GM21515 (cell line): Measurements from ENCODE around the gene USHBP1.

Source experiments
- ATAC-seq: cut with Tn5 transposase; IDR thresholded peaks from one replicate; pipeline ENCODE4 v1.9.1; 2021; ENCODE audit not compliant: unreplicated experiment

USHBP1 gene

DNA sequence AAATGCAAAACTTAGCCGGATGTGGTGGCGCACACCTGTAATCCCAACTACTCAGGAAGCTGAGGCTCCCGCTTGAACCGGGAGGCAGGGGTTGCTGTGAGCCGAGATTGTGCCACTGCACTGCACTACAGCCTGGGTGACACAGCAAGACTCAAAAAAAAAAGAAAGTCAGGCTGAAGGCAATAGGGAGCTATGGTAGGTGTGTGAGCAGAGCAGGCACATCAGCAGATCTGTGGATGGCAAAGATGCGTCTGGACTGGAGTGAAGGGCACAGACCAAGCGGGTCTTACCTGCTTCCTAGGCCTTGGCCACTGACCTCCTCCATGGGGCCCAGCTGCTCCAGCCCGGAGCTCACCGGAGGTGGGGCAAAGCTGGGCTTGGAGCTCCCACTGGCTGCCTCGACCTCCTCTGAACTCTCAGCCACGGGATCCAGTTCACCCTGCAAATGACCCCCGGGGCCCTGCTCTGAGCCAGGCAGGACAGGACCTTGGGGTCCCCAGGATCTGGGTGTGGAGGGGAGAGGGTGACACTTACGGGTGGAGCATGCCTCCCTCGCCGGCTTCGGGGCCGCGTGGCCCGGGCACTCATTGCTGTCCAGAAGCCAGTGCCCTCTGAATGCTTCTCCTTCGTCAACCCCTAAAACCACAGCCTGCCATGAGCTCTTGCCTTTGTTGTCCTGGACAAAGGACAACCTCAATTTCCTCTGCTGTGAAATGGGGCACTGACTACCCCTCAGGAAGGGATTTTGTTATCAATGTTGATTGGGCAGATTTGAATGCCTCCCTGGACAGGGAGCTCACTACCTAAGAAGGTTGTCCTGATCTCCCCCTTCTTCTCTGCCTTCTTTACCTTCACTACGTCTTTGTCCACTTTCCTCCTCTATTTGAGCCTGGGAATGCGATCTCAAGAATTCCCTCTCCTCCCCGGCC is 569 bp downstream of the USHBP1 start:
- no peak for ATAC-seq

DNA sequence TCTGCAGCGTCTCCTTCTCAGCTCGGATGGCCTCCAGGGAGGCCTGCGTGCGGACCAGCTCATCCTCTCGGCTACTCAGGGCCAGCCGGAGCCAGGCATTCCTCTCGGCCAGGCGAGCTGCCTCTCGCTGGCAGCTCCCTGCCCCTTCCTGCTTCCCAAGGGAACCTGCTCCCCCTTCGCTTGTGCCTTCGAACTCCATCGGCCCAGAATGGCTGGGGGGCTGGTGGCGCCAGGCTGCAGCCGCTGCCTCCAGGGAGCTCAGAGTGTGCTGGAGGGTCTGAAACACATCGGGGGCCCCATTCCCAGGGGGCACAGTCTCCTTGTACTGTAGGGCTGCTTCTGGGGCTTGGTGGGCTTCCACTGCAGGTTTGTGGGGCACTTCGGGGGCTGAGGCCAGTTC is 2.0 kb downstream of the USHBP1 start:
- ATAC-seq: no peak

DNA sequence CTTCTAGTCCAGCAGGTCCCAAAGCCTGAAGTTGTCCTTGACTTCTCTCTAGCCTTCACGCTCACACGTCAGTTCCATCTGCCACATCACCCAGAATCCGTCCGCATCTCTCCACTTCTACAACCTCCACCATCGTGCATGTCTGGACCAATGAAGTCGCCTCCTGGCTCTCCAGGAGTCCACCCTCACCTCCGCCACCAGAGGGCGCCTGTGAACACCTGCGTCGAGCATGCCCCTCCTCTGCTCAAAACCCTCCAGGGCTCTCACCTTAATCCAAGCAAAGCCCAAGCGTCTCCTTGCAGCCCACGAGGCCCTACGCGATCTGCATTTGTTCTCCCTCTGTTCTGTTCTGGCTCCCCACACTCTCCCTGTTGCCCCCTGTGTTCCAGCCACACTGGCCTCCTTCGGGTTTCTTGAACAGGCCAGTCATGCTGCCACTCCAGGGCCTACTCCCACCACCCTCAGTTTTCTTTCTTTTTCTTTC is 3.7 kb downstream of the USHBP1 start:
- no peak for ATAC-seq

- ATAC-seq: no peak
Measured at GRCh38 chr19:17259934-17260333, 4.6 kb downstream of the USHBP1 start.

GRCh38 chr19:17259118-17259780 is 5.3 kb downstream of the USHBP1 start:
- ATAC-seq: no peak

GRCh38 chr19:17256130-17256529 is 8.4 kb downstream of the USHBP1 start:
- no peak for ATAC-seq

DNA sequence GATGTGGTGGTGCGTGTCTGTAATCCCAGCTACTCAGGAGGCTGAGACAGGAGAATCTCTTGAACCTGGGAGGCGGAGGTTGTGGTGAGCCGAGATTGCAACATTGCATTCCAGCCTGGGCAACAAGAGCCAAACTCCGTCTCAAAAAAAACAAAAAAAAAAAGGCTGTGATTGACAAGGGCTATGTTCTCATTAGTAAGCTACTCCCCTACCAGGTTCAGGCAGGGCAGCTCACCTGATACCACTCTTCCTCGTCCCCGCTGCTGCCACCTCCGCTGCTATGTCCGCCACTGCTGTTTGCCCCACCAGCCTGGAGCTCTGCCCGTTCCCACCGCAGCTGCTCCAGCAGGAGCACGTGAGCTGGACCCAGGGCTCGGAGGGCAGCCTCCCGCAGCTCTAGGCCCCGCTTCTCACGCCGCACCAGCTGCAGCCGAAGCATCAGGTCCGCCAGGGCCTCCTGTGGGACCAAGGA is 9.4 kb downstream of the USHBP1 start:
- no peak for ATAC-seq

- no peak for ATAC-seq
Measured at GRCh38 chr19:17254636-17255035, 9.9 kb downstream of the USHBP1 start.

- ATAC-seq: no peak
Measured at GRCh38 chr19:17249887-17250548, 14.5 kb downstream of the USHBP1 start.

- ATAC-seq: no peak
Measured at GRCh38 chr19:17248011-17248776, 16.4 kb downstream of the USHBP1 start.

GRCh38 chr19:17246681-17247425 is 17.7 kb downstream of the USHBP1 start:
- ATAC-seq: no peak

DNA sequence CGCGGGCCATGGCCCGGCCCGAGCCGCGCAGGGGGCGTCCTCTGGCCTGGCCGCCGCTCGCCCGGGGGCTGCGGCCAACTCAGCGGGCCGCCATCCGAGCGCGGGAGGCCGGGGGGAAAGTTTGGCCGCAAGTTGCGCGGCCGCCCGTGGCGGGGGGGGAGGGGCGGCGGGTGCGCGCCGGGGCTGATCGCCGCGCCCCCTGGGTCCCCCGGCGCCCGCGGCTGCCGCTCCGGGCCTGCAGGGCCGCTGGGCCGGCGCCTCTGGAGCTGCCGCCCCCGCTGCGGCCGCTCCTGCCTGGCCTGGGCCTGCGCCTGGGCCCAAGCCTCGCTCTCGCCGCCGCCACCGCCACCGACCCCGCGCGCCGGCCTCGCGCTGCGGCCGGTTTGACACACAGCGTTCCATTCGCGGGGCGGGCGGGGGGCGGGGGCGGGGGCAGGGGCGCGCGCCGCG is 19.0 kb downstream of the USHBP1 start, which contains the start of gene NR2F6:
Gene NR2F6, minus strand, starts transcription at position 385 of the 450 bp plus-strand sequence. CDS start 699 bp downstream, outside the sequence.
- ATAC-seq: no peak

DNA sequence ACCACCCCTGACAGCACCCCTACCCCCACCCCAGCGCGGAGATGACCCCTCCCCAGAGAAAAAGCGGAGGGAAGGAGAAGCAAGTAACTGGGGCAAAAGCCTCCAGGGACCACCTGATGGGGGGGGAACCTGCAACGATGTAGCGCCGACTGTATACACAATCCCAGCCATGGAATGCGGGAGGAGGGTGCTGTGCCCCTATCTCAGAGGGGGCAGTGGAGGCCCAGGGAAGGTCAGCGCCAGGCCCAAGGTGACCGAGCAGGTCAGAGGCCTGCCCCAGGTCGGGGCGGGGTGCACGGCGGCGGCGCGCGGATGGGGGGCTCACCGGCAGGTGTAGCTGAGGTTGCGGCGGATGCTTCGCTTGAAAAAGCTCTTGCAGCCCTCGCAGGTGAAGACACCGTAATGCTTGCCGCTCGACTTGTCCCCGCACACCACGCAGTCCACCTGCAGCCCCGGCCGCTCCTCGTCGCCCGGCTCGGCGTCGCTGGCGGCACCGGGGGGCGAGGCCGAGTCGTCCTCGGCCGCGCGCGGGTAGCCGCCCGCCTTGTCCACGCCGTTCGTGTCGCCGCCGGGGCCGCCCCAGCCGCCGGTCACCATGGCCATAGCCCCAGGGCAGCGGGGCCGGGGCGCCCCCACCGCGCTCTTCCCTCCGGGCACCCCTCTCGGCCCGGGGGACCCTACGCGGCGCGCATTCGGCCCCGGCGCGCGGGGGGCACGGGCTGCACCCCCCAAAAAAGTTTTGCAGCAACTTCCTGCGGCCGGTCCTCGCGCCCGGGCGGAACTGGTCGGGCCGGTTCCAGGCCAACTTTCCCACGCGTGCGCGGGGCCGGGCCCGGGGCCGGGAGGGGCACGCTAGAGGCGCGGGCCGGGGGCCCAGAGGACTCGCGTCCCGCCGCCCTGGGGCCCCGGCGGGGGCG is 19.7 kb downstream of the USHBP1 start:
- no peak for ATAC-seq

DNA sequence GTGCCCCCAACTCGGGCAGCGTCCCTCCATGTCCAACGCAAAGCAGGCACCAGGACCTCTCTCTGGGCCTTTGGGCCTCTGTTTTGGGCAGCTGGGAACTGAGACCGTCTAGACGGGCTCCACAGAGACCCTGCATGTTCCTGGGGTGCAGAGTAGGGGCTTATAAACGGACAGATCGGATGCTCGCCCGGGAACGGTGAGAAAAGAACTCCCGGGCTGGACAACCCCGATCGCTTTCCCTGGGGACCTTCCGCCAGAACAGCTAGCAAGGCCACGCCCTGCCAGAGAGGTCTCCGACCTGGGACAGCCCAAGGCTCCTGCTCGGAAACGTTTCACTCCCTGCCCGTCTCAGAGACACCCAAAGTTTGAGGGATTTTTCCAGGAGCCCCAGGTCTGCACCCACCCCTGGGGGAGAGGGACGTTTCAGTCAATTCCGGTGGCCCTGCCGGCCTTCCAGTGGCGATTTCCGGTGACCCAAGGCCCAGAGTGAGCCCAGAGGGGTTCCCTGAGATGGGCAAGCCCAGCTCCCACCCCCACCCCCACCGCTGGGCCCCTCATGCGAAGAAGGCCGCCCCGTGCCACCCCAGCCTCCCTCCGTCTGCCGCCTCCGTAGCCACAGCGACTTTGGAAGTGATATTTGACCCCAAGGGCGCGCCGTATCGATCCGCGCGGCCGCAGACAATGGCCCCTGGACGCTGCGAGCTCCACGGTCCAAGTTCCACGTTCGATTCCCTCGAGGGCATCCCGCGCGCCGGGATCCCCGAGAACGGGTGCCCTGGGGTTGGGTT is 20.5 kb downstream of the USHBP1 start:
- ATAC-seq: no peak

DNA sequence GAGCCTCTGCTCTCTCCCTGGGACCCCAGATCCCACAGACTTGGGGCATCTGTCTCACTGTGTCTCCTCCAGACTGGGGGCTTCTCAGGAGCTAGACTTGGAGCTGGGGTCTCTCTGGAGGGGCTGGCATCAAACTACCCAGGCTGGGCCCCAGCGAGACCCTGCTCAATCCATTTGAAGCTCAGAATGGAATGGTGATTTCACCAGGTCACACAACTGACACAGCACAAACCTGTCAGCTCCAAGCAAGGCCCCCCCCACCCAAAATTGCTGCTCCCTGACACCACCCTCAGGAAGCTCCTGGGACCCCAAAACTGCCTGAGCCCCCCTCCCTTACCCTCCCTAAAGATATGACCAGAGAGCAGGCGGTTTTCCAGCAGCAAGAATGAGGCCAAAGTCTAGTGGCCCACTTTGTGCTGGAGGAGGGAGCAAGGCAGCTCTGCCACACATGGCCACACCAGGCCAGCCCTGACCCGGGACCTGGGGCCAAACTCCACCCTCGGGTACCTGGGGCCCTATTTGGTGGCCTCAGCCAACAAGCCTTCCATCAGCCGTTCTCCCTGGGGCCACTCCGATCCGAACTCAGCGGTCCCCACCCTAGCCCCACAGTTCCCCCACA is 21.2 kb downstream of the USHBP1 start:
- ATAC-seq: no peak

DNA sequence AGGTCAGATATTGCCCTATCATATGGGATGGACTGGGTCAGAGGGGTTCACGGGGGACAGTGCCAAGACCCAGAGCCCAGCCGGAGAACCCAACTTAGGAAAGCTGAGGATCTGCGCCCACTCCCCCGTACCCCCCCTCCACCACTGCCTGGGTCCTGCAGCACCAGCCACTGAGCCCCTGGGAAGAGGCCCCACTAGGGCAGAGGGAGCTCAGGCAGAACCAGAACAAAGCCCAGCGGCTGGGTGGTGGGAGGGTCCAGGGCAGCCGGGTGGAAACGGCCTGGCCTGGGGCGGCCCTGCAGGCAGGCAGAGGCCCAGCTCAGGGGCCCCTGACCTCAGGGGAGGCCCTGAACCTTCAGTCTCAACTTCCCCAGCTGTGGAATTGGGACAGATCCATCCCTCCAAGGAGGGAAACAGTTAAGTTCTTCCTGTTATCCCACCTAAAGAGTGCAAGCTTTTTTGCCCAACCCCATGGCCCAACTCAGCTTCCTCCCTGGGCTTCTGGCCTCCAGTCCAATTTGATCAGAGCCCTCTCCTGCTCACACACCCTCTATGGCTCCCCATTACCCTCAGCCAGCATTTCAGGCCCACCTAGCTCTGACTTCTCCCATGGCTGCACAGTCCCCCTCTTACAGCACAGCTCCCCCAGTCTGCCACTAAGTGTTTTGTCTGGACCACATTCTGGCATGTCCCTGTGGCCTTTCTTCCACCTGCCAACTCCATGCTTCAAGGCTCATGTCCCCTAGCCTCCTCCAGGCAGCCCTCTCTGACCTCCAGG is 21.9 kb downstream of the USHBP1 start:
- no peak for ATAC-seq
